HEK293 (cell line): Measurements from ENCODE around the gene STBD1.

Source experiments
- CTCF ChIA-PET: fragments of 350-600 bp; formaldehyde crosslinking; extraction: SDS; loops from one replicate; lab custom pipeline; 2021; ENCODE audit warnings: antibody characterized with exemption; lab: Yijun Ruan, JAX
- POLR2A ChIA-PET: fragments of 300-600 bp; formaldehyde crosslinking; extraction: SDS; loops from one replicate; lab custom pipeline; 2020; ENCODE audit warnings: antibody characterized with exemption, inconsistent platforms; lab: Yijun Ruan, JAX
- H3K27ac ChIP-seq: fragments of 200-500 bp; sonication (Bioruptor generic); 2 replicates; pipeline ENCODE4 v1.5.1; 2014; ENCODE audit warnings: low read depth, low read length, control low read depth, inconsistent platforms; ENCODE audit errors: extremely low read depth
- H3K36me3 ChIP-seq, 2 experiments: fragments of 200-500 bp in 1 of 2; sonication (Bioruptor generic) in 1 of 2; 1 replicate in 1 of 2; 2 replicates in 1 of 2; pipeline ENCODE4 v1.5.1; 2014 to 2017; ENCODE audit warnings: inconsistent platforms in 2 of 2, low read length in 2 of 2; ENCODE audit not compliant: control insufficient read depth in 2 of 2, insufficient read depth in 1 of 2
- H3K4me1 ChIP-seq: fragments of 200-500 bp; sonication (Bioruptor generic); 2 replicates; pipeline ENCODE4 v1.5.1; 2014; ENCODE audit warnings: mild to moderate bottlenecking, low read length, inconsistent platforms; ENCODE audit not compliant: control insufficient read depth, insufficient read depth
- H3K4me3 ChIP-seq: 2 replicates; pipeline ENCODE4 v1.5.1; 2011; ENCODE audit warnings: low read depth, mild to moderate bottlenecking, control low read depth, low read length, moderate library complexity
- H3K9me3 ChIP-seq: fragments of 200-500 bp; sonication (Bioruptor generic); 2 replicates; pipeline ENCODE4 v1.5.1; 2014; ENCODE audit warnings: low read depth, low read length, inconsistent platforms; ENCODE audit not compliant: control insufficient read depth, insufficient read depth
- GLIS2 ChIP-seq: fragments of 450-650 bp; formaldehyde crosslinking; IDR thresholded peaks from 2 replicates; pipeline ENCODE4 v1.5.1; 2016; ENCODE audit warnings: missing biosample characterization, missing genetic modification characterization
- MYNN ChIP-seq: fragments of 450-650 bp; formaldehyde crosslinking; IDR thresholded peaks from 2 replicates; pipeline ENCODE4 v1.5.1; 2016; ENCODE audit warnings: missing biosample characterization, missing genetic modification characterization, borderline replicate concordance
- PATZ1 ChIP-seq: fragments of 450-650 bp; formaldehyde crosslinking; IDR thresholded peaks from 2 replicates; pipeline ENCODE4 v1.5.1; 2016; ENCODE audit warnings: missing biosample characterization, missing genetic modification characterization
- TSHZ1 ChIP-seq: fragments of 450-650 bp; formaldehyde crosslinking; IDR thresholded peaks from 2 replicates; pipeline ENCODE4 v1.5.1; 2016; ENCODE audit warnings: missing biosample characterization, missing genetic modification characterization, borderline replicate concordance
- ZBTB1 ChIP-seq: fragments of 450-650 bp; formaldehyde crosslinking; IDR thresholded peaks from 2 replicates; pipeline ENCODE4 v1.5.1; 2016; ENCODE audit warnings: missing biosample characterization, missing genetic modification characterization
- ZEB2 ChIP-seq: fragments of 450-650 bp; formaldehyde crosslinking; IDR thresholded peaks from 2 replicates; pipeline ENCODE4 v1.5.1; 2016; ENCODE audit warnings: missing biosample characterization, missing genetic modification characterization
- ZFHX2 ChIP-seq: fragments of 450-650 bp; formaldehyde crosslinking; conservative IDR thresholded peaks from 2 replicates; pipeline ENCODE4 v1.5.1; 2016; ENCODE audit warnings: missing biosample characterization, missing genetic modification characterization
- ZNF133 ChIP-seq: fragments of 450-650 bp; formaldehyde crosslinking; IDR thresholded peaks from 2 replicates; pipeline ENCODE4 v1.5.1; 2016; ENCODE audit warnings: missing biosample characterization, missing genetic modification characterization
- ZNF146 ChIP-seq: fragments of 450-650 bp; formaldehyde crosslinking; IDR thresholded peaks from 2 replicates; pipeline ENCODE4 v1.5.1; 2016; ENCODE audit warnings: missing biosample characterization, missing genetic modification characterization
- ZNF184 ChIP-seq: fragments of 450-650 bp; IDR thresholded peaks from 2 replicates; pipeline ENCODE4 v1.5.1; 2018; ENCODE audit warnings: missing biosample characterization, mild to moderate bottlenecking, missing genetic modification characterization
- ZNF221 ChIP-seq: fragments of 450-650 bp; formaldehyde crosslinking; IDR thresholded peaks from 2 replicates; pipeline ENCODE4 v1.5.1; 2017; ENCODE audit warnings: missing biosample characterization, missing genetic modification characterization, borderline replicate concordance
- ZNF223 ChIP-seq: fragments of 450-650 bp; formaldehyde crosslinking; IDR thresholded peaks from 2 replicates; pipeline ENCODE4 v1.5.1; 2016; ENCODE audit warnings: missing biosample characterization, missing genetic modification characterization
- ZNF248 ChIP-seq: fragments of 450-650 bp; formaldehyde crosslinking; IDR thresholded peaks from 2 replicates; pipeline ENCODE4 v1.5.1; 2017; ENCODE audit warnings: missing biosample characterization, missing genetic modification characterization
- ZNF324 ChIP-seq: fragments of 450-650 bp; formaldehyde crosslinking; IDR thresholded peaks from 2 replicates; pipeline ENCODE4 v1.5.1; 2016; ENCODE audit warnings: missing biosample characterization, missing genetic modification characterization
- ZNF398 ChIP-seq: fragments of 450-650 bp; formaldehyde crosslinking; IDR thresholded peaks from 2 replicates; pipeline ENCODE4 v1.5.1; 2017; ENCODE audit warnings: missing biosample characterization, missing genetic modification characterization
- ZNF513 ChIP-seq: fragments of 450-650 bp; IDR thresholded peaks from 2 replicates; pipeline ENCODE4 v1.5.1; 2018; ENCODE audit warnings: missing biosample characterization, missing genetic modification characterization
- ZNF530 ChIP-seq: fragments of 450-650 bp; formaldehyde crosslinking; IDR thresholded peaks from 2 replicates; pipeline ENCODE4 v1.5.1; 2016; ENCODE audit warnings: low read depth, missing biosample characterization, missing genetic modification characterization
- ZNF544 ChIP-seq: fragments of 450-650 bp; formaldehyde crosslinking; IDR thresholded peaks from 2 replicates; pipeline ENCODE4 v1.5.0; 2017; ENCODE audit warnings: missing biosample characterization, missing genetic modification characterization
- ZNF549 ChIP-seq: fragments of 450-650 bp; IDR thresholded peaks from 2 replicates; pipeline ENCODE4 v1.5.1; 2018; ENCODE audit warnings: missing biosample characterization, missing genetic modification characterization, mild to moderate bottlenecking, inconsistent platforms, moderate library complexity
- ZNF645 ChIP-seq: fragments of 450-650 bp; formaldehyde crosslinking; IDR thresholded peaks from 2 replicates; pipeline ENCODE4; 2016; ENCODE audit warnings: missing biosample characterization, missing genetic modification characterization
- ZNF670 ChIP-seq: fragments of 450-650 bp; formaldehyde crosslinking; IDR thresholded peaks from 2 replicates; pipeline ENCODE4 v1.5.1; 2016; ENCODE audit warnings: missing biosample characterization, missing genetic modification characterization, low read depth
- ZSCAN16 ChIP-seq: fragments of 450-650 bp; formaldehyde crosslinking; IDR thresholded peaks from 2 replicates; pipeline ENCODE4 v1.5.1; 2016; ENCODE audit warnings: missing biosample characterization, missing genetic modification characterization

STBD1 gene

GRCh38 chr4:76315267-76315918, 8.9 kb downstream of the STBD1 start:
- Histone ChIP-seq H3K4me3 (no peak overlapping the region), H3K4me1 (no peaks in the 10 kb centered on the region), H3K9me3 (no peaks in the 10 kb centered on the region), H3K27ac (no peak overlapping the region), H3K36me3 (peaks cover 0 to 4% of the 10 kb centered on the region in 2 experiments; a peak in 1 of 3 replicates)
- ChIA-PET POLR2A (no interaction called here), CTCF (interaction anchor here (2.0 kb wide), 1 partner anchor 136 kb away, joined by 5 read pairs; no protein-coding TSS in a partner anchor)
- no peak for TF ChIP-seq ZBTB1 (tag by site-specific recombination)
- TF ChIP-seq ZFHX2 (tag by site-specific recombination): no peak
- TF ChIP-seq ZNF544 (tag by site-specific recombination): no peak
- no peak for TF ChIP-seq ZSCAN16 (tag by site-specific recombination)
- TF ChIP-seq ZEB2 (tag by site-specific recombination): no peak
- no peak for TF ChIP-seq ZNF221
- no peak for TF ChIP-seq ZNF248 (tag by site-specific recombination)
- TF ChIP-seq PATZ1 (tag by site-specific recombination): no peak

- Histone ChIP-seq H3K4me1 (no peaks in the 10 kb centered on the region), H3K9me3 (no peaks in the 10 kb centered on the region), H3K27ac (no peak overlapping the region), H3K4me3 (no peak overlapping the region), H3K36me3 (no peaks in the 10 kb centered on the region)
- POLR2A ChIA-PET: no interaction called here
- CTCF ChIA-PET: interaction anchor here (1.0 to 2.0 kb wide), 3 partner anchors 9 to 136 kb away, joined by 3 to 5 read pairs (median 3); partner anchors contain the start of gene STBD1
- TF ChIP-seq ZNF146 (tag by site-specific recombination): no peak
- TF ChIP-seq ZNF133: no peak
- TF ChIP-seq ZNF184 (tag by site-specific recombination): no peak
- no peak for TF ChIP-seq ZNF670
- no peak for TF ChIP-seq TSHZ1 (tag by site-specific recombination)
- TF ChIP-seq MYNN (tag by site-specific recombination): no peak
- no peak for TF ChIP-seq ZNF223
- no peak for TF ChIP-seq ZNF513 (tag by site-specific recombination)
- TF ChIP-seq ZNF398 (tag by site-specific recombination): no peak
- TF ChIP-seq ZSCAN16 (tag by site-specific recombination): no peak
- no peak for TF ChIP-seq ZNF324
- no peak for TF ChIP-seq ZNF645 (tag by site-specific recombination)
- no peak for TF ChIP-seq GLIS2 (tag by site-specific recombination)
- TF ChIP-seq ZNF549 (tag by site-specific recombination): no peak
- no peak for TF ChIP-seq ZNF530 (tag by site-specific recombination)
- TF ChIP-seq ZBTB1 (tag by site-specific recombination): no peak
These were observed 9.6 kb downstream of the STBD1 start for GRCh38 chr4:76316131-76316530.
